Thymus (tissue), 11 donors: ENCODE data around the gene APP. TPM values are rescaled to one million over a fixed set of nuclear protein-coding genes. Genes with fewer than 3 reads are reported as not detected.

Experiments
- DNase-seq, 9 donors: peaks; one replicate each; pipeline ENCODE4 v3.0.0-alpha.2; 2013; ENCODE audit warnings: low spot score in 9 of 9, low read depth in 6 of 9, missing footprints in 1 of 9
- H3K27ac ChIP-seq, 2 donors: one replicate each; pipeline ENCODE4 v1.5.1; 2013; ENCODE audit warnings: control low read depth in 1 of 2, low read depth in 1 of 2, low read length in 1 of 2, mild to moderate bottlenecking in 1 of 2, moderate library complexity in 1 of 2
- H3K27me3 ChIP-seq, 2 donors: one replicate each; pipeline ENCODE4 v1.5.1; 2013; ENCODE audit warnings: low read length in 1 of 2; ENCODE audit not compliant: control insufficient read depth in 2 of 2, insufficient read depth in 1 of 2
- H3K36me3 ChIP-seq, 2 donors: one replicate each; pipeline ENCODE4 v1.5.1; 2013; ENCODE audit warnings: low read length in 1 of 2, mild to moderate bottlenecking in 1 of 2, moderate library complexity in 1 of 2; ENCODE audit not compliant: control insufficient read depth in 2 of 2, insufficient read depth in 2 of 2
- H3K4me1 ChIP-seq, 2 donors: one replicate each; pipeline ENCODE4 v1.5.1; 2013; ENCODE audit warnings: low read length in 2 of 2; ENCODE audit not compliant: control insufficient read depth in 2 of 2, insufficient read depth in 2 of 2
- H3K4me3 ChIP-seq, 2 donors: one replicate each; pipeline ENCODE4 v1.5.1; 2013; ENCODE audit warnings: low read length in 2 of 2, control low read depth in 1 of 2, mild to moderate bottlenecking in 1 of 2
- H3K9me3 ChIP-seq, 2 donors: one replicate each; pipeline ENCODE4 v1.5.1; 2013; ENCODE audit warnings: low read length in 1 of 2, mild to moderate bottlenecking in 1 of 2; ENCODE audit not compliant: control insufficient read depth in 2 of 2, insufficient read depth in 1 of 2
- WGBS: extraction: QIAGEN DNeasy Blood & Tissue Kit; methylation state at CpG from one replicate; pipeline ENCODE4 v1.1.7; 2013; 5-methylcytosine and 5-hydroxymethylcytosine counted together
- polyA plus RNA-seq: library from polyadenylated mRNA; stranded (reverse); fragments of 200-250 nt; gene quantifications from one replicate; pipeline ENCODE4 v1.2.3, GENCODE V29; 2013
- total RNA-seq: library from RNA; stranded (reverse); fragments of 120-200 nt; gene quantifications from one replicate; pipeline ENCODE4 v1.2.4, GENCODE V29; 2013
- donor health status: healthy.

The APP gene
- total and polyA plus RNA-seq, 2 donors, result 110 to 152 TPM

- H3K27me3 ChIP-seq, result no peaks in the 10 kb centered on the region
- peaks cover 0 to 3% of the 10 kb centered on the region in 2 donors for H3K4me1 ChIP-seq
- H3K36me3 ChIP-seq, result no peaks in the 10 kb centered on the region
- no peak for DNase-seq
- no peak overlapping the region for H3K4me3 ChIP-seq
- H3K9me3 ChIP-seq, result no peaks in the 10 kb centered on the region
- WGBS, result 81% methylated on average over 1 of the region's 1 CpG
- no peak overlapping the region for H3K27ac ChIP-seq
Observed at GRCh38 chr21:25939396-25939761, 231.2 kb downstream of the APP start.

DNA sequence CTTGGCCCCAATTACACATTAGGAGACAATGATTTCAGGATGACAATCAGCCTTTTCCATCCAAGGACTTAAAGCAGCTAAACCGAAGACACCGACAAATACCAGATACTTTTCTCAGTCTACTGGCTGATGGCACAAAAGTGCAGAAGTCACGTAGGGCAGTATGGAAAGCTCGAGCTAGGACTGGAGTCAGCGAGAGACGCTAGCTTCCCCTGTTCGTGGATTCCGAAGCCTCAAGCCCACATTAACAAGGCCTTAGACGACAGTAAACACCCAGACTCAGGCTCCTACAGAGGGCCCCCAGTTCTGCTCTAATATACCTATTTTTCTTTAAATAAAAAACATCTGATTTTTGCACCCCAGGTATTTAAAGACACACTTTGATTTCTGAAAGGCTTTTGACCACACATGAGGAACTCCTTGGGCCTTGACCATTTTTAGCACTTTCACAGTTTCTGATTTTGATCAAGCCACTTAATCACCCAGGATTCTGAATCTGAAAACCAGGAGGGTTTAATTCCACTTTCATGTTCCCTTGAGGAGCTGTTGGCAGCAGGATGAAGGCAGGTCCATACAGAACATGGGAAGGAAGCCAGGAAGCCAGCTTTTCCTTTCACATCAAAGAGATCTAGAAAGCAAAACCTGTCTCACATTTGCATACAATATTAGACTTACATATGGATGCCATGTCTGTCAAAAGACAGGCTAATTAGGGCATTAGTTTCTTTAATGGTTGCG, 231.7 kb downstream of the APP start:
- H3K4me1 ChIP-seq, result peaks cover 0 to 3% of the 10 kb centered on the region in 2 donors
- WGBS, result 90% methylated on average over 10 of the region's 10 CpGs
- H3K27me3 ChIP-seq, result no peaks in the 10 kb centered on the region
- peak in 1 of 9 donors; percentile 33 for DNase-seq
- no peaks in the 10 kb centered on the region for H3K36me3 ChIP-seq
- H3K27ac ChIP-seq, result no peak overlapping the region
- H3K9me3 ChIP-seq, result no peaks in the 10 kb centered on the region
- H3K4me3 ChIP-seq, result no peak overlapping the region

- H3K36me3 ChIP-seq, result no peaks in the 10 kb centered on the region
- WGBS, result 98% methylated on average over 2 of the region's 2 CpGs
- H3K4me1 ChIP-seq, result peaks cover 0 to 3% of the 10 kb centered on the region in 2 donors
- H3K27me3 ChIP-seq, result no peaks in the 10 kb centered on the region
- no peak for DNase-seq
- no peaks in the 10 kb centered on the region for H3K9me3 ChIP-seq
- no peak overlapping the region for H3K27ac ChIP-seq
- no peak overlapping the region for H3K4me3 ChIP-seq
Observed at GRCh38 chr21:25936776-25937175, 233.8 kb downstream of the APP start.

DNA sequence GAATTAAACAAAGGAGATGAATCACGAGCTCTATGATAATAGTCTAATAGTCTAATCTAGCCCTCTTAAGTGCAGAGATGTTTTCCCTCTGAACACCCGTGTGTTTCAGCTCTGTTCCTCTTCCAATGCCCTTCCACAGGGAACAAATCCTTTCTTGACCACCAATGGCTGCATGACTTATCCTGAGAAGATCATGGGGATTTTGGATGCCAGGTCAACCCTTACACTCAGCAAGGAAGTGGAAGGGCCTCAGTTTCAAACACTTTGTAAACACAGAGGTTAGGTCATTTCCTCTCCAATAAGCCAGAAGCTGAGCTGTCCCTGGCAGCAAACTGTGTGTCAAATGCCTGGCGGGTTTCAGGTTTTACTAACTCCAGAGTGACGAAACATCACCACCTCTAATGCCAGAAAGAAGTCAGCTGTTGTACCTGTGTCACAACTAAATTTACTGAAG, 235.8 kb downstream of the APP start:
- 84% methylated on average over 4 of the region's 4 CpGs for WGBS
- no peak overlapping the region for H3K4me3 ChIP-seq
- no peaks in the 10 kb centered on the region for H3K27me3 ChIP-seq
- H3K9me3 ChIP-seq, result no peaks in the 10 kb centered on the region
- peak in 2 of 9 donors; percentile 4 to 30 for DNase-seq
- no peaks in the 10 kb centered on the region for H3K36me3 ChIP-seq
- H3K4me1 ChIP-seq, result peaks cover 0 to 3% of the 10 kb centered on the region in 2 donors
- H3K27ac ChIP-seq, result peak overlapping the region in 1 of 2 donors; percentile 46

- no peak for DNase-seq
- Histone ChIP-seq H3K4me1 (peaks cover 0 to 3% of the 10 kb centered on the region in 2 donors), H3K27ac (no peak overlapping the region)
Observed at GRCh38 chr21:25934130-25934529, 236.4 kb downstream of the APP start.

GRCh38 chr21:25931765-25932164, 238.8 kb downstream of the APP start:
- Histone ChIP-seq H3K36me3 (no peaks in the 10 kb centered on the region), H3K27ac (no peak overlapping the region), H3K4me1 (peaks cover 0 to 3% of the 10 kb centered on the region in 2 donors), H3K4me3 (no peak overlapping the region), H3K27me3 (no peaks in the 10 kb centered on the region), H3K9me3 (no peaks in the 10 kb centered on the region)
- WGBS, result 63% methylated on average over 3 of the region's 3 CpGs
- DNase-seq, result no peak

More at GRCh38 chr21:25934130-25934529, 236.4 kb downstream of the APP start:
- WGBS, result 99% methylated on average over 6 of the region's 6 CpGs
- Histone ChIP-seq H3K4me3 (no peak overlapping the region), H3K27me3 (no peaks in the 10 kb centered on the region), H3K9me3 (no peaks in the 10 kb centered on the region), H3K36me3 (no peaks in the 10 kb centered on the region)

DNA sequence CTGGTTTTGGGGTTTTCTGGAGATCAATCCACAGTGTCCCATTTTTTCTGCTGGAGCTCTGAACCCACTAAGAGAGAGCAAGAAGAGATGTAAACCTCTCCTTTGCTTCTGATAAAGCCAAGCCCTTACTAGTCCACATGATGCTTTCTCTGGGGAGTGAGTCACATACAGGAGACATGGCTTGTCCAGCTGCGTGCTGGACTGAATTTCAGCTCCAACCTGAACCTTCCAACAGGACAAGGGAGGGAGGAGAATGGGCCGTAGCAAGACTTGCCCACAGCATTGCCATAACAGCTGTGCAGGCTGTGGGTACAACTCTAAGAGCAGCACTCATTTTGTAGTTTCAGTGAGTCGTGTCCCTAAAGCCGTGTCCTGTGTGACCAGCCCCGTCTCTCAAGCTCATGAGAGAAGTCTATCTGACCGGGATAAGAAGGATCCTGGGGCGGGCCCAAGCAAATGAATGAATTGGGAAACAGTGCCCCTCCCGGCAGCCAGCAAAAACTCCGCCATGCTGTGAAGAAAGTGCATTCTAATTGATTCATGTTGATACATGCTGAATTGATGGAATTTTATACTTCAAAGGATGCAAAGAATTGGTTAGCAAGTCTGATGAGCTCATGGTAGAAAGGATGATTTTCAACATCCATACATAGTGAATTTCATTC, 240.6 kb downstream of the APP start:
- Histone ChIP-seq H3K4me3 (no peak overlapping the region), H3K9me3 (no peaks in the 10 kb centered on the region), H3K36me3 (no peaks in the 10 kb centered on the region), H3K27ac (no peak overlapping the region), H3K27me3 (no peaks in the 10 kb centered on the region), H3K4me1 (peaks cover 0 to 3% of the 10 kb centered on the region in 2 donors)
- DNase-seq, result no peak
- WGBS, result 96% methylated on average over 9 of the region's 9 CpGs

GRCh38 chr21:25927195-25927880, 243.2 kb downstream of the APP start:
- Histone ChIP-seq H3K4me3 (no peak overlapping the region), H3K27me3 (no peaks in the 10 kb centered on the region), H3K36me3 (no peaks in the 10 kb centered on the region), H3K9me3 (no peaks in the 10 kb centered on the region), H3K27ac (no peak overlapping the region), H3K4me1 (no peaks in the 10 kb centered on the region)
- 94% methylated on average over 6 of the region's 6 CpGs for WGBS
- DNase-seq, result no peak

GRCh38 chr21:25925936-25926335, 244.6 kb downstream of the APP start:
- Histone ChIP-seq H3K36me3 (no peaks in the 10 kb centered on the region), H3K27me3 (no peaks in the 10 kb centered on the region), H3K4me3 (no peak overlapping the region), H3K27ac (no peak overlapping the region), H3K4me1 (no peaks in the 10 kb centered on the region), H3K9me3 (no peaks in the 10 kb centered on the region)
- DNase-seq, result no peak
- WGBS, result 40% methylated on average over 2 of the region's 2 CpGs
